A549 (cell line): ENCODE measurements around the gene AP1M1.

Experiments used
- CTCF ChIP-seq: fragments of >200 bp; sonication (Bioruptor Twin); formaldehyde crosslinking; IDR thresholded peaks from 3 replicates; pipeline ENCODE4 v1.5.1; 2016
- EP300 ChIP-seq, 2 experiments: fragments of >200 bp; sonication (Bioruptor Twin); formaldehyde crosslinking; IDR thresholded peaks; 2 replicates in 1 of 2; 3 replicates in 1 of 2; pipeline ENCODE4 v1.6.1; 2016 to 2017

- TF ChIP-seq EP300 (IDR thresholded peaks at IDR 0.05): no peak
- TF ChIP-seq CTCF: no peak
Measured at GRCh38 chr19:16175954-16176353, 21.8 kb upstream of the AP1M1 start.
